ENCODE results near the gene NUP98. TPM values are rescaled to one million over a fixed set of nuclear protein-coding genes. Genes with fewer than 3 reads are reported as not detected.

NUP98 gene
- polyA plus RNA-seq, 2 of the 4 experiments (the other 2 are of a cell fraction), result 54.2 to 121 TPM

DNA sequence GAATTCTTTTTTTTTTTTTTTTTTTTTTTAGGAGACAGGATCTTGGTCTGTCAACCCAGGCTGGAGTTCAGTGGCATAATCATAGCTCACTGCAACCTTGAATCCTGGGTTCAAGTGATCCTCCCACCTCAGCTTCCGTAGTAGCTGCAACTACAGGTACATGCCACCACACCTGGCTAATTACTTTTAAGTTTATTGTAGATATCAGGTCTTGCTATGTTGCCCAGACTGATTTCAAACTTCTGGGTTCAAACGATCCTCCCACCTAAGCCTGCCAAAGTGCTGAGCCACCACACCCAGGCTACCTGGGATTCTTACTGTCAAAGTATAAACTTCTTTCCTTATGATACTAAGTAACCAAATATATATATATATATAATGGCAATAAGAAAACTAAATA lies 75.3 kb downstream of the NUP98 start:
- Histone ChIP-seq H3K27ac (peak overlapping the region; percentile 50 to 77; a peak in 5 of 6 replicates), H3K4me2 (no peak overlapping the region; the same call in 2 of the 3 replicates), H3K4me1 (peaks cover 22% of the 10 kb centered on the region), H3K9me3 (no peaks in the 10 kb centered on the region), H3K4me3 (no peak overlapping the region)
- ChIA-PET CTCF (interaction anchor here (0.6 to 1.7 kb wide), 2 partner anchors 43 to 87 kb away, joined by 3 to 4 read pairs; partner anchors contain the start of gene PGAP2), POLR2A (no interaction called here)
- 90% methylated on average over 2 of the region's 2 CpGs for WGBS (ENCODE audit: missing lambda C conversion rate)
- TF ChIP-seq NFE2L2 (conservative IDR thresholded peaks at IDR 0.05; ENCODE audit: low read length) (no peak), ZFP36 (IDR thresholded peaks at IDR 0.05; ENCODE audit: borderline replicate concordance, partially characterized antibody) (no peak), JUNB (IDR thresholded peaks at IDR 0.05) (no peak), ZNF302 (CRISPR knock-in tag; IDR thresholded peaks at IDR 0.05) (no peak), NR3C1 (IDR thresholded peaks at IDR 0.05) (no peak), CEBPB (IDR thresholded peaks at IDR 0.05) (no peak), POLR2AphosphoS2 (conservative IDR thresholded peaks at IDR 0.05; ENCODE audit: low read length) (no peak), EP300 (IDR thresholded peaks at IDR 0.05) (no peak), HDAC2 (IDR thresholded peaks at IDR 0.05) (no peak), CBX2 (IDR thresholded peaks at IDR 0.05; ENCODE audit: borderline replicate concordance, low read depth) (no peak), NPAS2 (CRISPR knock-in tag; IDR thresholded peaks at IDR 0.05; ENCODE audit: borderline replicate concordance) (no peak), RFX5 (IDR thresholded peaks at IDR 0.05) (no peak), JUN (IDR thresholded peaks at IDR 0.05) (no peak), CBX8 (IDR thresholded peaks at IDR 0.05) (no peak), ZSCAN20 (CRISPR knock-in tag; IDR thresholded peaks at IDR 0.05) (no peak)
- TF ChIP-seq, protein P1, sequence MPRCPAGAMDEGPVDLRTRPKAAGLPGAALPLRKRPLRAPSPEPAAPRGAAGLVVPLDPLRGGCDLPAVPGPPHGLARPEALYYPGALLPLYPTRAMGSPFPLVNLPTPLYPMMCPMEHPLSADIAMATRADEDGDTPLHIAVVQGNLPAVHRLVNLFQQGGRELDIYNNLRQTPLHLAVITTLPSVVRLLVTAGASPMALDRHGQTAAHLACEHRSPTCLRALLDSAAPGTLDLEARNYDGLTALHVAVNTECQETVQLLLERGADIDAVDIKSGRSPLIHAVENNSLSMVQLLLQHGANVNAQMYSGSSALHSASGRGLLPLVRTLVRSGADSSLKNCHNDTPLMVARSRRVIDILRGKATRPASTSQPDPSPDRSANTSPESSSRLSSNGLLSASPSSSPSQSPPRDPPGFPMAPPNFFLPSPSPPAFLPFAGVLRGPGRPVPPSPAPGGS (IDR thresholded peaks at IDR 0.05), result no peak
- TF ChIP-seq, protein P2, sequence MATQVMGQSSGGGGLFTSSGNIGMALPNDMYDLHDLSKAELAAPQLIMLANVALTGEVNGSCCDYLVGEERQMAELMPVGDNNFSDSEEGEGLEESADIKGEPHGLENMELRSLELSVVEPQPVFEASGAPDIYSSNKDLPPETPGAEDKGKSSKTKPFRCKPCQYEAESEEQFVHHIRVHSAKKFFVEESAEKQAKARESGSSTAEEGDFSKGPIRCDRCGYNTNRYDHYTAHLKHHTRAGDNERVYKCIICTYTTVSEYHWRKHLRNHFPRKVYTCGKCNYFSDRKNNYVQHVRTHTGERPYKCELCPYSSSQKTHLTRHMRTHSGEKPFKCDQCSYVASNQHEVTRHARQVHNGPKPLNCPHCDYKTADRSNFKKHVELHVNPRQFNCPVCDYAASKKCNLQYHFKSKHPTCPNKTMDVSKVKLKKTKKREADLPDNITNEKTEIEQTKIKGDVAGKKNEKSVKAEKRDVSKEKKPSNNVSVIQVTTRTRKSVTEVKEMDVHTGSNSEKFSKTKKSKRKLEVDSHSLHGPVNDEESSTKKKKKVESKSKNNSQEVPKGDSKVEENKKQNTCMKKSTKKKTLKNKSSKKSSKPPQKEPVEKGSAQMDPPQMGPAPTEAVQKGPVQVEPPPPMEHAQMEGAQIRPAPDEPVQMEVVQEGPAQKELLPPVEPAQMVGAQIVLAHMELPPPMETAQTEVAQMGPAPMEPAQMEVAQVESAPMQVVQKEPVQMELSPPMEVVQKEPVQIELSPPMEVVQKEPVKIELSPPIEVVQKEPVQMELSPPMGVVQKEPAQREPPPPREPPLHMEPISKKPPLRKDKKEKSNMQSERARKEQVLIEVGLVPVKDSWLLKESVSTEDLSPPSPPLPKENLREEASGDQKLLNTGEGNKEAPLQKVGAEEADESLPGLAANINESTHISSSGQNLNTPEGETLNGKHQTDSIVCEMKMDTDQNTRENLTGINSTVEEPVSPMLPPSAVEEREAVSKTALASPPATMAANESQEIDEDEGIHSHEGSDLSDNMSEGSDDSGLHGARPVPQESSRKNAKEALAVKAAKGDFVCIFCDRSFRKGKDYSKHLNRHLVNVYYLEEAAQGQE (IDR thresholded peaks at IDR 0.05), result no peak
- TF ChIP-seq, protein P3, sequence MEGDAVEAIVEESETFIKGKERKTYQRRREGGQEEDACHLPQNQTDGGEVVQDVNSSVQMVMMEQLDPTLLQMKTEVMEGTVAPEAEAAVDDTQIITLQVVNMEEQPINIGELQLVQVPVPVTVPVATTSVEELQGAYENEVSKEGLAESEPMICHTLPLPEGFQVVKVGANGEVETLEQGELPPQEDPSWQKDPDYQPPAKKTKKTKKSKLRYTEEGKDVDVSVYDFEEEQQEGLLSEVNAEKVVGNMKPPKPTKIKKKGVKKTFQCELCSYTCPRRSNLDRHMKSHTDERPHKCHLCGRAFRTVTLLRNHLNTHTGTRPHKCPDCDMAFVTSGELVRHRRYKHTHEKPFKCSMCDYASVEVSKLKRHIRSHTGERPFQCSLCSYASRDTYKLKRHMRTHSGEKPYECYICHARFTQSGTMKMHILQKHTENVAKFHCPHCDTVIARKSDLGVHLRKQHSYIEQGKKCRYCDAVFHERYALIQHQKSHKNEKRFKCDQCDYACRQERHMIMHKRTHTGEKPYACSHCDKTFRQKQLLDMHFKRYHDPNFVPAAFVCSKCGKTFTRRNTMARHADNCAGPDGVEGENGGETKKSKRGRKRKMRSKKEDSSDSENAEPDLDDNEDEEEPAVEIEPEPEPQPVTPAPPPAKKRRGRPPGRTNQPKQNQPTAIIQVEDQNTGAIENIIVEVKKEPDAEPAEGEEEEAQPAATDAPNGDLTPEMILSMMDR (IDR thresholded peaks at IDR 0.05), result no peak
- ATAC-seq (no peak), FAIRE-seq (no peak), DNase-seq (ENCODE audit: low read depth in 1 of 2, low spot score in 1 of 2) (no peak)

DNA sequence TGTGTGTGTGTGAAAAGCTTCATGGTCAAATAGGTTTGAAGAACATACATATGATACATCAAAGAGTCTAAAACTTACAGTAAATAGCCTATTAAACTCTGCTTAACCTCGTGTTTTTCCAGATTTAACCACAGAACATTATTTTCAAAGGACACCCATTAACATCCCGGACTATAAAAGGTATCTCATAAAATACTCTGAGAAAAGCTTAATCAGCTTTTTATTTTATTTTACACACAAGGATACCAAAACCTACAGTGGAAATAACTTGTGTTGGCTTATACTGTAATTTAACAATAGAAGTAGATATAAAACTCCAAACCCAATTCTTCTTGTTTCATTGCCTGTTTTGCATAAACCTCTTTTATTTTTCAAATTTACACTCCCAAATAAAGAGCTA lies 76.4 kb downstream of the NUP98 start:
- TF ChIP-seq MAFK (IDR thresholded peaks at IDR 0.05; ENCODE audit: partially characterized antibody), result peak; percentile 61
- TF ChIP-seq HOXB5 (CRISPR knock-in tag; IDR thresholded peaks at IDR 0.05), result no peak
- POLR2A ChIA-PET, result no interaction called here
- ATAC-seq (no peak), FAIRE-seq (no peak), DNase-seq (ENCODE audit: low read depth in 1 of 2, low spot score in 1 of 2) (no peak)
- 94% methylated on average over 2 of the region's 2 CpGs for WGBS (ENCODE audit: missing lambda C conversion rate)
- H3K4me2 ChIP-seq, result no peak overlapping the region
- H3K9me3 ChIP-seq, result no peaks in the 10 kb centered on the region
- peaks cover 22% of the 10 kb centered on the region for H3K4me1 ChIP-seq
- no peak overlapping the region for H3K27ac ChIP-seq
- CTCF ChIA-PET, result interaction anchor here (1.0 to 1.7 kb wide), 2 partner anchors 87 to 88 kb away, joined by 3 read pairs; partner anchors contain the start of gene PGAP2
- no peak overlapping the region for H3K4me3 ChIP-seq

All from A549 (cell line).